Thymus (tissue), 14 donors: Measurements from ENCODE around the gene SLC29A2. TPM values are rescaled to one million over a fixed set of nuclear protein-coding genes. Genes with fewer than 3 reads are reported as not detected.

Experiments
- DNase-seq, 9 donors: peaks; one replicate each; pipeline ENCODE4 v3.0.0-alpha.2; 2013; ENCODE audit warnings: low spot score in 9 of 9, low read depth in 6 of 9, missing footprints in 1 of 9
- H3K27ac ChIP-seq, 2 donors: one replicate each; pipeline ENCODE4 v1.5.1; 2013; ENCODE audit warnings: control low read depth in 1 of 2, low read depth in 1 of 2, low read length in 1 of 2, mild to moderate bottlenecking in 1 of 2, moderate library complexity in 1 of 2
- H3K27me3 ChIP-seq, 2 donors: one replicate each; pipeline ENCODE4 v1.5.1; 2013; ENCODE audit warnings: low read length in 1 of 2; ENCODE audit not compliant: control insufficient read depth in 2 of 2, insufficient read depth in 1 of 2
- H3K36me3 ChIP-seq, 2 donors: one replicate each; pipeline ENCODE4 v1.5.1; 2013; ENCODE audit warnings: low read length in 1 of 2, mild to moderate bottlenecking in 1 of 2, moderate library complexity in 1 of 2; ENCODE audit not compliant: control insufficient read depth in 2 of 2, insufficient read depth in 2 of 2
- H3K4me1 ChIP-seq, 2 donors: one replicate each; pipeline ENCODE4 v1.5.1; 2013; ENCODE audit warnings: low read length in 2 of 2; ENCODE audit not compliant: control insufficient read depth in 2 of 2, insufficient read depth in 2 of 2
- H3K4me3 ChIP-seq, 2 donors: one replicate each; pipeline ENCODE4 v1.5.1; 2013; ENCODE audit warnings: low read length in 2 of 2, control low read depth in 1 of 2, mild to moderate bottlenecking in 1 of 2
- H3K9me3 ChIP-seq, 2 donors: one replicate each; pipeline ENCODE4 v1.5.1; 2013; ENCODE audit warnings: low read length in 1 of 2, mild to moderate bottlenecking in 1 of 2; ENCODE audit not compliant: control insufficient read depth in 2 of 2, insufficient read depth in 1 of 2
- WGBS: extraction: QIAGEN DNeasy Blood & Tissue Kit; methylation state at CpG from one replicate; pipeline ENCODE4 v1.1.7; 2013; 5-methylcytosine and 5-hydroxymethylcytosine counted together
- long read RNA-seq, 10 donors: transcript quantifications; one replicate each; lab custom pipeline, GENCODE V29; 2026
- polyA plus RNA-seq: library from polyadenylated mRNA; stranded (reverse); fragments of 200-250 nt; gene quantifications from one replicate; pipeline ENCODE4 v1.2.3, GENCODE V29; 2013
- total RNA-seq: library from RNA; stranded (reverse); fragments of 120-200 nt; gene quantifications from one replicate; pipeline ENCODE4 v1.2.4, GENCODE V29; 2013
- donor health status: healthy.

SLC29A2 gene, protein sequence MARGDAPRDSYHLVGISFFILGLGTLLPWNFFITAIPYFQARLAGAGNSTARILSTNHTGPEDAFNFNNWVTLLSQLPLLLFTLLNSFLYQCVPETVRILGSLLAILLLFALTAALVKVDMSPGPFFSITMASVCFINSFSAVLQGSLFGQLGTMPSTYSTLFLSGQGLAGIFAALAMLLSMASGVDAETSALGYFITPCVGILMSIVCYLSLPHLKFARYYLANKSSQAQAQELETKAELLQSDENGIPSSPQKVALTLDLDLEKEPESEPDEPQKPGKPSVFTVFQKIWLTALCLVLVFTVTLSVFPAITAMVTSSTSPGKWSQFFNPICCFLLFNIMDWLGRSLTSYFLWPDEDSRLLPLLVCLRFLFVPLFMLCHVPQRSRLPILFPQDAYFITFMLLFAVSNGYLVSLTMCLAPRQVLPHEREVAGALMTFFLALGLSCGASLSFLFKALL
- total RNA-seq = 1.6 TPM
- polyA plus RNA-seq = 14.2 TPM
- long read RNA-seq, donor 1 = 0 reads
- long read RNA-seq, donor 2 = 0 reads
- long read RNA-seq, donor 3, partial matches to known transcripts = 5 of 5 reads
- long read RNA-seq, donor 3, other reads (novel, unspliced or antisense) = 0 of 5 reads
- long read RNA-seq, donor 4, partial matches to known transcripts = 0 of 1 reads
- long read RNA-seq, donor 4, other reads (novel, unspliced or antisense) = 0 of 1 reads
- long read RNA-seq, donor 5, partial matches to known transcripts = 0 of 1 reads
- long read RNA-seq, donor 5, other reads (novel, unspliced or antisense) = 0 of 1 reads
- long read RNA-seq, donor 6 = 0 reads
- long read RNA-seq, donor 7 = 0 reads
- long read RNA-seq, donor 8 = 0 reads
- long read RNA-seq, donor 9 = 0 reads
- long read RNA-seq, donor 10 = 0 reads

DNA sequence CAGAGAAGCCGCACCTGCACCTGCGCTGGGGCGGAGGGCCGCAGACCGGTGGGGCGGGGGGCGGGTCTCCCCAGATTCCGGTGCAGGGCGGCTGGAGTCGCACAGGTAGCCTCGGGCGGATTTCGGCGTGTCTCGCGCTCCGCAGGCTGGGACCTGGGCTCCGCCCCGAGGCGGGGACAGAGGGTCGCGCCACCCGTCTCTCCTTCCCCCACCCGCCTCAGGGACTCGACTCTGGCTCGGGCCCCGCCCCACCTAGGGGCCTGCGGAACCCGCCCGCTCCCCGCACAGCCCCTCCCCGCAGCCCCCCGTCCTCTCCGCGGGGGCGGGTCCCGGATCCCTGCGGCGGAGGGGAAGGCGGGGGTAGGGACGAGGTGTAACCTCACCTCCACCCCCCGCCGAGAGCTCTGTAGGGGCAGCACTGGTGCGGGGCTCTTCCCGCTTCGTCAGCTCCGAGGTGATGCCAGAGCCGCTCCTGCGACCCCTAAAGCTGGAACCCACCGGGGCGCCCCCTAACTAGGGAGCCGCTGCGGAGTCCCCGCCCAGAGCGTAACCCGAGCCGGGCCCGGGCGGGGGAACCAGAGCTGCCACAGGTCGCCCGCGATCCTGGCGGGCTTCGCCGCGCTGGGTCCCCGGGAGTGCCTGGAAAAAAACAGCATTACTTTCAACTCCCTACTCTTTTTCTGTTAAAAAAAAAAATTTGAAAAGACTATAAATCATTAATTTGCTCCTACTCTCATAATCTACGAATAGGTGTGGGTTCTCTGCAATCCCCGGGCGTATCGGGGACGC, at the start of gene SLC29A2:
Gene SLC29A2, minus strand, starts transcription at position 134 of the 789 bp plus-strand sequence. CDS start 169 bp downstream, outside the sequence.
- Histone ChIP-seq H3K27ac (peak within 1 kb of the TSS; percentile 92), H3K9me3 (peaks cover 1 to 5% of the 10 kb centered on the region in 2 donors), H3K36me3 (peaks cover 2 to 7% of the 10 kb centered on the region in 2 donors), H3K4me3 (peak within 1 kb of the TSS; percentile 70 to 78), H3K27me3 (peaks cover 0 to 6% of the 10 kb centered on the region in 2 donors), H3K4me1 (peaks cover 10 to 21% of the 10 kb centered on the region in 2 donors)
- peak in 8 of 9 donors; percentile 55 to 91 (median 78) for DNase-seq
- WGBS = under 1% methylated on average over 72 of the region's 72 CpGs

DNA sequence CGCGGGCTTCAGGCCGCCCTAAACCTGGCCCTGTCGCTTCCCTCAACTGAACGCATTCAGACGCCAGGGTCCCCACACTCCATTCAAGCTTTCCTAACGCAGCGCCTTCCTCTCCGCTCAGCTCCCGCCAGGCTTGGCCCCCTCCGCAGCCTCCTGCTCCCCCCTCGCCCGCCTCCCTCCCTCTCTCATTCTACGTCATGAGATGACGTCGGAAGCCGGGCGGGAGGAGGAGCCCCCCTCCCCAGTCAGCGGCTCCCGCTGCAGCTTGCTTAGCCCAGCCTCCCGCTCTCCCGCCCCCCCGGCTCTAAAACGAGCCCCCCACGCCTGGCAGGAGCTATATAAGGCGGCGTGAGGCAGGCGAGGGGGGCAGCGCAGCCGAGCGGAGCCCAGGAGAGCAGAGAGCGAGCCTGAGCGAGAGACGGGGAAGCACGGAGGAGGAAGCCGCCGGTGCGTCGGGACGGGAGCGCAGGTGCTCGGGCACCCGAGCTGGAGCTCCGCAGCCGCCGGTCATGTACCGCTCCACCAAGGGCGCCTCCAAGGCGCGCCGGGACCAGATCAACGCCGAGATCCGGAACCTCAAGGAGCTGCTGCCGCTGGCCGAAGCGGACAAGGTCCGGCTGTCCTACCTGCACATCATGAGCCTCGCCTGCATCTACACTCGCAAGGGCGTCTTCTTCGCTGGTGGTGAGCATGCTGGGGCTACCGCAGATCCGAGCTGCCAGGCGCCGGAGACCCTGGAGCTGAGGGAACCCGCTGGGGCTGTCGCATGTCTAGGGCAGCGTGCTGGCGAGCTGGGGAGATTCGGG, 49.3 kb upstream of the SLC29A2 start, which contains the start of gene NPAS4:
Gene NPAS4, plus strand, starts transcription at position 365 of the 806 bp plus-strand sequence. Its CDS starts 145 bp downstream, at position 510.
- 11% methylated on average over 71 of the region's 71 CpGs for WGBS

DNA sequence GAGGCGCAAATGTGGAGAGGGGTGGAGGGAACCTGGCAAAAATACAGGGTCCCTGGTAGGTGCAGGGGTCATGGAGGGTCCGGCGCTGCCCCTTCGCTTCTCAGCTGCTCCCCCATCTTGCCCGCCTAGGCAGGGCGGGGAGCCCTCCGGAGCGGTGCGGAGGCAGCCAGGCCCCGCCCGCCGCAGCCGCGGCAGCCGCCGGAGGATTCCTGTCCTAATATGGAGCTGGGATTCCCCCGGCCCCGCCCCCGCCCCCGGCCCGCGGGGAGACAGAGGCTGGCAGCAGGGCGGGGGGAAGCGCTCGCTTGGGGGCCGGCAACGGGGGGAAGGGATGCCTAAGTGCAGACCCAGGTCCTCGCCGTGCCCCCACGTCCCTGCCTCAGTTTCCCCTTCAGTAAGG, 48.3 kb upstream of the SLC29A2 start:
- no peak for DNase-seq
- H3K4me1 ChIP-seq = no peaks in the 10 kb centered on the region
- H3K27me3 ChIP-seq = peaks cover 26 to 51% of the 10 kb centered on the region in 2 donors
- WGBS = 6% methylated on average over 30 of the region's 30 CpGs
- no peaks in the 10 kb centered on the region for H3K36me3 ChIP-seq
- H3K4me3 ChIP-seq = no peak overlapping the region
- H3K27ac ChIP-seq = no peak overlapping the region
- H3K9me3 ChIP-seq = peaks cover 0 to 27% of the 10 kb centered on the region in 2 donors

More for the DNA sequence above, 49.3 kb upstream of the SLC29A2 start, which contains the start of gene NPAS4:
- Histone ChIP-seq H3K9me3 (peaks cover 0 to 27% of the 10 kb centered on the region in 2 donors), H3K4me1 (no peaks in the 10 kb centered on the region), H3K36me3 (no peaks in the 10 kb centered on the region), H3K4me3 (no peak within 1 kb of the TSS), H3K27me3 (peaks cover 24 to 47% of the 10 kb centered on the region in 2 donors), H3K27ac (no peak within 1 kb of the TSS)
- DNase-seq = no peak

DNA sequence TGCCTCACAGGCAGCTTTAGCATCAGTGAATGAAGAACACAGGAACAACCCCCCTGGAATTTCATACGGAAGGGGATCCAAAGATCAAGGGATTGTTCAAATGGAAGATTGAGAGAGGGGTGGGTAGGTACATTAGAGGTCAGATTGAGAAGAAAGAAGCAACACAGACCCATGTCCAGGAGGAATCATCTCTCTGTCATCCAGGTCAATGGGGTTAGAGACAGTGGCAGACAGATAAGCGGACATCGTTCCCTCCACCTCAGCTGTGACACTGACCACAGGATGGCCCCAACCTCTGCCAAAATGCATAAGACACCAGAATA, 47.4 kb upstream of the SLC29A2 start:
- DNase-seq = no peak
- 56% methylated on average over 3 of the region's 3 CpGs for WGBS

DNA sequence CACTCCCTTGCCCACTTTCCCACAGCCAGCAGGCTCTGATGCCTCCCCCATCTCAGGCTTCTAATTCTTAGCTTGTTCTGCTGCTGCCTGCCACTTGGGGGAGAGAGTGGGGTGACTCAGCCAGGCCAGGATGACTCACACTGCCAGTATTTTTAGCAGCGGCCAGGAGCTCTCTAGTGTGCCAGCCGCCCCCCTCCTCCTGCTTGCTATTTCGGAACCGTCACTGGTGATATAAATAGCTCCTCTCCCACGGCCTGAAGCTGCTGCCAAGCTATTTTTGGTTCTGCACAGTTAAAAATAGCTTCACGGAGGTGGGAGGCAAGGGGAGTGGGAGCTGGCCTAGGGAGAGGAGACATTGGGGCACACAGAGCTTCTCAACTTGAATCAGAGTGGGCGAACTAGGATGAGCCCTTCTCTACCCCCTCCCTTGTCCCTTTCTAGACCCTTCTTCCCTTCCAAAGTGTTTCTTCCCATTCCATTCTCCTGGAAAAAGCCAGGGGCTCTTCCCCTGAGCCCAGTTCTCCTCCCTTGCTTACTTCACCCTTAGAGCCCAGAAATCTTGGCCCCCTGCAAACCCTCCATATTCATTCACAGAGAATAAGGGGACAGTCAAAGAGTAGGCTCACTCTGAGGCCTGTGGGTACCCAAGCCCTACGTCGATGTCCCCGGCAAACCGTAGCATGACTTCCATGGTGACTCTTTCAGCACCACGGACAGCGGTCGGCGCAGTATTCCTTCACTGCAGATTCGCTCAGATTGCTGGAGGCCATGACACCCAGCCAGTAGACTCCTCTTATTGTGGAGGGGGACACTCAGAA, 46.8 kb upstream of the SLC29A2 start:
- WGBS = 11% methylated on average over 16 of the region's 16 CpGs
- Histone ChIP-seq H3K36me3 (no peaks in the 10 kb centered on the region), H3K4me3 (no peak overlapping the region), H3K27ac (no peak overlapping the region), H3K4me1 (no peaks in the 10 kb centered on the region), H3K9me3 (peaks cover 0 to 27% of the 10 kb centered on the region in 2 donors), H3K27me3 (peaks cover 26 to 63% of the 10 kb centered on the region in 2 donors)
- DNase-seq = peak; percentile 49 to 88 (median 73)

More for the DNA sequence above, 47.4 kb upstream of the SLC29A2 start:
- Histone ChIP-seq H3K4me3 (no peak overlapping the region), H3K4me1 (no peaks in the 10 kb centered on the region), H3K27me3 (peaks cover 26 to 57% of the 10 kb centered on the region in 2 donors), H3K27ac (no peak overlapping the region), H3K9me3 (peaks cover 0 to 27% of the 10 kb centered on the region in 2 donors), H3K36me3 (no peaks in the 10 kb centered on the region)

DNA sequence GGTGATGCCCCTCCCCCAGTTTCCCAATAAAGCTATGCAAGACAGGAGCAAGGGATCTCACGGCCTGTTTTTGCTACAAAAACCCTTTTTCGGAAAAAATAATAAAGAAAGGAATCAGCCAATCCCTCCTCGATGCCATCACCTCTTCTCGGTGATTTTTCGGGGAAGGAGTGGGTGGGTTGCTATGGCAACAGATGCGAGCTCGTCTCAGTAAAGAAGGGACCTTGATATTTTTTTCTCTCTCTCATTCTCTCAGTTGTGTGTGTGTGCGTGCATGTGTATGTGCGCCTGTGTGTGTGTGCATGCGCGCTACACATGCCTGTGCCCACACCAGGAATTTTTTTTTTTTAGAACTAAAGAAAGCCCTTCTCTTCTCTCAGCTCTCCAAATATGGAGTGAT, 45.4 kb upstream of the SLC29A2 start:
- Histone ChIP-seq H3K9me3 (peaks cover 0 to 20% of the 10 kb centered on the region in 2 donors), H3K4me1 (no peaks in the 10 kb centered on the region), H3K36me3 (no peaks in the 10 kb centered on the region), H3K4me3 (no peak overlapping the region), H3K27me3 (peaks cover 26 to 69% of the 10 kb centered on the region in 2 donors), H3K27ac (no peak overlapping the region)
- DNase-seq = no peak
- 75% methylated on average over 11 of the region's 11 CpGs for WGBS

DNA sequence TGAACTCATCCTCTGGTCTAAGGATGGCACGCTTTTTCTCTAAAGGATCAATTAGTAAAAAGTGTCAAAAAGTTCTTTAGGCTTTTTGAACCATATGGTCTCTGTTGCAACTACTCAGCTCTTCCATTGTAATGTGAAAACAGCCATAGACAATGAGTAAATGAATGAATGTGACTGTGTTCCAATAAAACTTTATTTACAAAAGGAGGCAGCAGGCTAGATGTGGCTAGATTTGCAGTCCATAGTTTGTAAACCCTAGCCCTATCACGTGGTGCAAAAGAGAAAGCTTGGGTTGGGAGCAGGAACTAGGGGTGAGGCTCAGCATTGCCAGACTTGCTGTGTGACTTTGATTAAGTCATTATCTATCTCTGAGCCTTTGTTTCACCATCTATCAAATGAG, 43.9 kb upstream of the SLC29A2 start:
- no peak overlapping the region for H3K4me3 ChIP-seq
- H3K27ac ChIP-seq = no peak overlapping the region
- WGBS = 70% methylated on average over 2 of the region's 2 CpGs
- no peaks in the 10 kb centered on the region for H3K4me1 ChIP-seq
- DNase-seq = no peak
- no peaks in the 10 kb centered on the region for H3K36me3 ChIP-seq
- H3K9me3 ChIP-seq = peaks cover 0 to 5% of the 10 kb centered on the region in 2 donors
- H3K27me3 ChIP-seq = peaks cover 19 to 74% of the 10 kb centered on the region in 2 donors
